A549 (cell line): ENCODE measurements around the gene APBB2.

Experiments
- EP300 ChIP-seq, 2 experiments: fragments of >200 bp; sonication (Bioruptor Twin); formaldehyde crosslinking; IDR thresholded peaks; 2 replicates in 1 of 2; 3 replicates in 1 of 2; pipeline ENCODE4 v1.6.1; 2016 to 2017
- FOSL2 ChIP-seq, 2 experiments: fragments of 450-650 bp in 1 of 2; fragments of >200 bp in 1 of 2; sonication (Bioruptor Twin) in 1 of 2; formaldehyde crosslinking; IDR thresholded peaks; 2 replicates each; pipeline versions ENCODE4 v1.5.0 to v1.6.1; 2016 to 2020; ENCODE audit warnings: mild to moderate bottlenecking in 1 of 2, moderate library complexity in 1 of 2
- HMGXB4 ChIP-seq: fragments of 250-450 bp; sonication (Bioruptor Pico); IDR thresholded peaks from 2 replicates; pipeline ENCODE4 v1.5.0; 2021; ENCODE audit warnings: mild to moderate bottlenecking, moderate library complexity, borderline replicate concordance
- JUN ChIP-seq, 2 experiments: fragments of >200 bp; sonication (Bioruptor Twin); formaldehyde crosslinking; IDR thresholded peaks; 2 replicates in 1 of 2; 3 replicates in 1 of 2; pipeline ENCODE4 v1.6.1; 2016 to 2017
- JUNB ChIP-seq: fragments of >200 bp; sonication (Bioruptor Twin); formaldehyde crosslinking; IDR thresholded peaks from 2 replicates; pipeline ENCODE4 v1.6.1; 2016
- KDM5A ChIP-seq: fragments of 200-600 bp; sonication (generic); IDR thresholded peaks from 2 replicates; pipeline ENCODE4 v1.6.1; 2016; ENCODE audit warnings: antibody characterized with exemption, mild to moderate bottlenecking
- MAX ChIP-seq: IDR thresholded peaks from 2 replicates; pipeline ENCODE4 v1.6.1; 2012
- MYC ChIP-seq: IDR thresholded peaks from 2 replicates; pipeline ENCODE4 v1.6.1; 2012; ENCODE audit warnings: mild to moderate bottlenecking, inconsistent platforms, low read length, improper control_type of control experiment, borderline replicate concordance
- POLR2A ChIP-seq: IDR thresholded peaks from 2 replicates; pipeline ENCODE4 v1.6.1; 2012; ENCODE audit warnings: mild to moderate bottlenecking, low read length
- POLR2AphosphoS2 ChIP-seq: conservative IDR thresholded peaks from 2 replicates; pipeline ENCODE4 v1.6.1; 2012; ENCODE audit warnings: low read length, improper control_type of control experiment, inconsistent platforms
- RAD21 ChIP-seq, 2 experiments: fragments of >200 bp in 1 of 2; sonication (Bioruptor Twin) in 1 of 2; formaldehyde crosslinking in 1 of 2; IDR thresholded peaks in 1 of 2; conservative IDR thresholded peaks in 1 of 2; 2 replicates in 1 of 2; 3 replicates in 1 of 2; pipeline ENCODE4 v1.6.1; 2012 to 2018; ENCODE audit warnings: inconsistent platforms in 1 of 2
- SMC3 ChIP-seq: fragments of >200 bp; sonication (Bioruptor Twin); formaldehyde crosslinking; IDR thresholded peaks from 3 replicates; pipeline ENCODE4 v1.6.1; 2018; ENCODE audit warnings: inconsistent platforms
- TP53 ChIP-seq: fragments of 250-450 bp; sonication (Bioruptor Pico); IDR thresholded peaks from 2 replicates; pipeline ENCODE4 v1.5.0; 2021; ENCODE audit warnings: mild to moderate bottlenecking, moderate library complexity
- TF ChIP-seq, protein P1 (sequence below): fragments of >200 bp; sonication (Bioruptor Twin); formaldehyde crosslinking; IDR thresholded peaks from 3 replicates; pipeline ENCODE4 v1.5.1; 2016

DNA sequence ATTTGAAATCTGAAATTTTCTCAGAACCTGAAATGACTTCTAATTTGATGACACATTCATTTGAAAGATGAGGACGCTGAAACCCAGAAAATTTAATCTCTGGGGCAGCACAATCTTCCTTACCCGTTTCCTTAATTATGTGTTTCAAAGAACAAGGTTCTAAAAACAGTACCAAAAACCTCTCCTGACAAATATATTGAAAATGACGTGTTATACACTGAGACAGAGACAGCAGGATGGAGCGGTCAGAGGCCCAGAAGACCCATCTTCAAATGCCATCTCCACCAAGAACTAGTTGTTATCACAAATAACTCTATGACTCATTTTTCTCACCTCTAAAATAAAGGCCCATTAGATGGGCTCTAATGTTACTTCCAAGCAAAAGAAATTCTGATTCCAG is 287.3 kb downstream of the APBB2 start:
- TF ChIP-seq POLR2A (no peak), TP53 (no peak), JUN (IDR thresholded peaks at IDR 0.05) (no peak), RAD21 (conservative IDR thresholded peaks at IDR 0.05 in 1 of 2, IDR thresholded peaks at IDR 0.05 in 1 of 2) (no peak), FOSL2 (IDR thresholded peaks at IDR 0.05) (no peak), FOSL2 (CRISPR knock-in tag; IDR thresholded peaks at IDR 0.05) (0 out of 2 replicates have a peak, but pooled peaks have one; percentile 5), EP300 (IDR thresholded peaks at IDR 0.05) (no peak), SMC3 (no peak), MAX (no peak), HMGXB4 (CRISPR knock-in tag) (no peak), JUNB (no peak), KDM5A (no peak), MYC (no peak), POLR2AphosphoS2 (no peak)
- TF ChIP-seq, protein P1, sequence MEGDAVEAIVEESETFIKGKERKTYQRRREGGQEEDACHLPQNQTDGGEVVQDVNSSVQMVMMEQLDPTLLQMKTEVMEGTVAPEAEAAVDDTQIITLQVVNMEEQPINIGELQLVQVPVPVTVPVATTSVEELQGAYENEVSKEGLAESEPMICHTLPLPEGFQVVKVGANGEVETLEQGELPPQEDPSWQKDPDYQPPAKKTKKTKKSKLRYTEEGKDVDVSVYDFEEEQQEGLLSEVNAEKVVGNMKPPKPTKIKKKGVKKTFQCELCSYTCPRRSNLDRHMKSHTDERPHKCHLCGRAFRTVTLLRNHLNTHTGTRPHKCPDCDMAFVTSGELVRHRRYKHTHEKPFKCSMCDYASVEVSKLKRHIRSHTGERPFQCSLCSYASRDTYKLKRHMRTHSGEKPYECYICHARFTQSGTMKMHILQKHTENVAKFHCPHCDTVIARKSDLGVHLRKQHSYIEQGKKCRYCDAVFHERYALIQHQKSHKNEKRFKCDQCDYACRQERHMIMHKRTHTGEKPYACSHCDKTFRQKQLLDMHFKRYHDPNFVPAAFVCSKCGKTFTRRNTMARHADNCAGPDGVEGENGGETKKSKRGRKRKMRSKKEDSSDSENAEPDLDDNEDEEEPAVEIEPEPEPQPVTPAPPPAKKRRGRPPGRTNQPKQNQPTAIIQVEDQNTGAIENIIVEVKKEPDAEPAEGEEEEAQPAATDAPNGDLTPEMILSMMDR, result no peak
